Colonic mucosa (tissue), 4 donors: ENCODE measurements around the gene RANBP3L. TPM values are rescaled to one million over a fixed set of nuclear protein-coding genes. Genes with fewer than 3 reads are reported as not detected.

Source experiments
- DNase-seq: peaks from one replicate; pipeline ENCODE4 v3.0.0-alpha.2; 2020
- H3K27ac ChIP-seq: fragments of 200-600 bp; one replicate; pipeline ENCODE4 v1.8.0; 2021
- H3K27me3 ChIP-seq: fragments of 200-600 bp; one replicate; pipeline ENCODE4 v1.8.0; 2021
- H3K36me3 ChIP-seq: fragments of 200-600 bp; one replicate; pipeline ENCODE4 v1.8.0; 2021
- H3K4me1 ChIP-seq: fragments of 200-600 bp; one replicate; pipeline ENCODE4 v1.8.0; 2021; ENCODE audit warnings: mild to moderate bottlenecking
- H3K4me3 ChIP-seq: fragments of 200-600 bp; one replicate; pipeline ENCODE4 v1.8.0; 2021
- H3K9ac ChIP-seq, 2 donors: one replicate each; pipeline ENCODE4 v1.7.0; 2013; ENCODE audit warnings: control low read depth in 2 of 2, low read depth in 2 of 2, low read length in 2 of 2
- H3K9me3 ChIP-seq: fragments of 200-600 bp; one replicate; pipeline ENCODE4 v1.8.0; 2021
- CTCF ChIP-seq: fragments of 200-600 bp; IDR thresholded peaks from one replicate; pipeline ENCODE4 v1.8.0; 2022; ENCODE audit warnings: antibody characterized with exemption, mild to moderate bottlenecking
- intact Hi-C: fragments of 100-400 bp; cut with DNase I; formaldehyde crosslinking; loops from one replicate; pipeline ENCODE4 v1.14.1; 2022
- total RNA-seq, 2 donors: library from RNA; stranded (reverse); fragmentation: NEBNext Ultra II Directional in 1 of 2; extraction: Animal tissue kit (Norgen Biotek cat#: 25700) in 1 of 2; gene quantifications; one replicate each; pipeline ENCODE4 v1.2.1, GENCODE V29; 2021
- donor health status: healthy.
- donor health status: DM: no; HTN: no; CAD: no.
- donor health status: DM: no; HTN: no; CAD: no.

Gene RANBP3L
- total RNA-seq, 2 donors from 2014 or later: 0.19 TPM; not detected in 1

- H3K9ac ChIP-seq: no peak overlapping the region
- intact Hi-C loops: loop anchor here (10.0 kb wide), 1 partner anchor 117 kb away; no protein-coding TSS in a partner anchor
- no peaks in the 10 kb centered on the region for H3K4me1 ChIP-seq
- no peak overlapping the region for H3K4me3 ChIP-seq
- H3K27ac ChIP-seq: no peak overlapping the region
- no peak for DNase-seq
- no peaks in the 10 kb centered on the region for H3K27me3 ChIP-seq
- no peaks in the 10 kb centered on the region for H3K9me3 ChIP-seq
- TF ChIP-seq CTCF: no peak
- no peaks in the 10 kb centered on the region for H3K36me3 ChIP-seq
Observed at GRCh38 chr5:36277521-36278176, 24.1 kb downstream of the RANBP3L start.

GRCh38 chr5:36276864-36277263 is 24.8 kb downstream of the RANBP3L start:
- H3K4me3 ChIP-seq: no peak overlapping the region
- intact Hi-C loops: loop anchor here (10.0 kb wide), 1 partner anchor 118 kb away; no protein-coding TSS in a partner anchor
- H3K4me1 ChIP-seq: no peaks in the 10 kb centered on the region
- DNase-seq: no peak
- H3K27me3 ChIP-seq: no peaks in the 10 kb centered on the region
- H3K36me3 ChIP-seq: no peaks in the 10 kb centered on the region
- H3K9ac ChIP-seq: no peak overlapping the region
- H3K9me3 ChIP-seq: no peaks in the 10 kb centered on the region
- H3K27ac ChIP-seq: no peak overlapping the region
- no peak for TF ChIP-seq CTCF

GRCh38 chr5:36273809-36274526 is 27.7 kb downstream of the RANBP3L start:
- Histone ChIP-seq H3K9ac (no peak overlapping the region), H3K27ac (no peak overlapping the region)
- DNase-seq: no peak

DNA sequence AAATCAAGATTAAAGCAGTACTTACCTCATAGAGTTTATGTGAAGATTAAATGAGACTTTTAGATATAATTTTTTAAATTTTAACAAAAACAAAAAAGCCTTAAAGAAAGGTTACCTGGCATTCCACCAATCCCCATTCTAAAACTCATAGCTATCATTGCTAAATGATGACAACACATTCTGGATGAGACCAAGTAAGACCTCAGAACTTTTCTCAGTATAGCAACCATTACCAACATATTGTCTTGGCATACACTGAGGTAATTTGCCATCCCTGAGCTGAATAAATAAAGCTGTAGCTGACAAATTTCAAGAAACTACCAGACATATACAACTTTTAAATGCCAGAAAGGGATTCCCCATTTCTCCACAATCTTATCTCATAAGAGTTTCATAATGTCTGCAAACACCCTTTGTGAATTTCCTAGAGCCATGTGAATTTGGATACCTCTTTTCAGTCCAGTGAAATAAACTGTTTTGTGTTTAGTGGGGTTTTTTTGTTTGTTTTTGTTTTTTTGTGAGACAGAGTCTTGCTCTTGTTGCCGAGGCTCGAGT is 29.5 kb downstream of the RANBP3L start:
- H3K27ac ChIP-seq: no peak overlapping the region
- H3K36me3 ChIP-seq: no peaks in the 10 kb centered on the region
- H3K9me3 ChIP-seq: no peaks in the 10 kb centered on the region
- intact Hi-C loops: loop anchor here (10.0 kb wide), 1 partner anchor 123 kb away; no protein-coding TSS in a partner anchor
- no peaks in the 10 kb centered on the region for H3K4me1 ChIP-seq
- no peak for DNase-seq
- no peak overlapping the region for H3K9ac ChIP-seq
- H3K27me3 ChIP-seq: no peaks in the 10 kb centered on the region
- H3K4me3 ChIP-seq: no peak overlapping the region
- TF ChIP-seq CTCF: no peak

More at GRCh38 chr5:36273809-36274526, 27.7 kb downstream of the RANBP3L start:
- intact Hi-C loops: loop anchor here (10.0 kb wide), 1 partner anchor 121 kb away; no protein-coding TSS in a partner anchor
- Histone ChIP-seq H3K4me3 (no peak overlapping the region), H3K4me1 (no peaks in the 10 kb centered on the region), H3K36me3 (no peaks in the 10 kb centered on the region), H3K27me3 (no peaks in the 10 kb centered on the region), H3K9me3 (no peaks in the 10 kb centered on the region)
- no peak for TF ChIP-seq CTCF

DNA sequence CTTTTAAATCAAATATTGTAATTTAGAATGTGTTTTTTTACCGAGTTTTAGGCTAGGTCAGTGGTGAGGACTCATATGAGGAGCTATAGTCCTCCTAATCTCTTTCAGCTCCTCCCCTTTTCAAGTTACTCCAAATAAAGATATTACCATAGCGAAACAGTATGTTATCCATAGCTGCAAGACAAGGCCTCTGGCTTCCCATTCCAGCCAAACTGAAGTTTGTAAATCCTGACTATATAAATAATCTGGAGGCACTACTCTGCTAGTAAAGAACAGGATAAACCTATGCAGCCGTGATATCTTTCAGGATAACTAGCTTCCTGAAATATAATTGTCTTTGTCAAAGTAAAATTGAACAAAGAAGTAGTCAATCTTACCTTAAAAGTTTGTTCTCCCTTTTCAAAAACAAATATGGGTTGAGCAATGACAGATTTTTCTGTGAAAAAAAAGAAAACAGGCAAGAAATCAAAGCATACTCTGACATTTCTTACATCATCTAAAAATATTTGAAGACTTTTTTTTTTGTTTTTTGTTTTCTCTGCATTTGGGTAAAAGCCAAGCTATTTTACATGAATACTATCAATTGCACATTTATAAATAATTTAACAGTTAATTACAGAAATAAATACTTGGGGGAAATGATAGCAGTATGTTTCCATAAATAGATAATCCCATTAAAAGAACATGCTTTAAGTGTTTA is 30.7 kb downstream of the RANBP3L start:
- no peak overlapping the region for H3K9ac ChIP-seq
- no peaks in the 10 kb centered on the region for H3K27me3 ChIP-seq
- H3K27ac ChIP-seq: no peak overlapping the region
- H3K36me3 ChIP-seq: no peaks in the 10 kb centered on the region
- DNase-seq: no peak
- H3K4me3 ChIP-seq: no peak overlapping the region
- intact Hi-C loops: loop anchor here (10.0 kb wide), 1 partner anchor 124 kb away; no protein-coding TSS in a partner anchor
- no peaks in the 10 kb centered on the region for H3K4me1 ChIP-seq
- H3K9me3 ChIP-seq: no peaks in the 10 kb centered on the region
- TF ChIP-seq CTCF: no peak
